ENCODE data around the gene FRS3. TPM values are rescaled to one million over a fixed set of nuclear protein-coding genes. Genes with fewer than 3 reads are reported as not detected.

FRS3 gene
- total and polyA plus RNA-seq, 2 of the 8 experiments (the other 6 are each of a cell fraction or from before 2014, with no cell fraction given) = 3.4 to 4.4 TPM

GRCh38 chr6:41826343-41827022 lies 46.8 kb upstream of the FRS3 start:
- Histone ChIP-seq H3K79me1 (ENCODE audit: low read depth, low read length) (no peaks in the 10 kb centered on the region), H2BK120ac (replicated peaks; ENCODE audit: low read depth, low read length) (no peak overlapping the region), H2BK20ac (ENCODE audit: low read length) (no peak overlapping the region), H3K9me3 (ENCODE audit: insufficient read depth in 2 of 2, low read depth in 1 of 2, low read length in 1 of 2) (no peaks in the 10 kb centered on the region), H3K4me3 (ENCODE audit: extremely low read depth in 1 of 4, insufficient read depth in 2 of 4, low read depth in 3 of 4, low read length in 4 of 4) (no peak overlapping the region), H2AK5ac (ENCODE audit: low read depth, low read length) (no peak overlapping the region), H2BK15ac (ENCODE audit: low read length) (no peak overlapping the region), H3K23ac (ENCODE audit: insufficient read length) (no peak overlapping the region), H3K27me3 (replicated peaks in 1 of 4; ENCODE audit: control insufficient read depth in 3 of 4, extremely low read depth in 1 of 4, insufficient read depth in 3 of 4, low read length in 3 of 4) (no peaks in the 10 kb centered on the region), H3K4me1 (replicated peaks in 1 of 4; ENCODE audit: control insufficient read depth in 3 of 4, insufficient read depth in 4 of 4, low read length in 3 of 4) (no peaks in the 10 kb centered on the region), H2AFZ (ENCODE audit: low read length) (no peak overlapping the region), H4K8ac (ENCODE audit: extremely low read depth, insufficient read depth, low read length) (no peak overlapping the region), H3K56ac (replicated peaks; ENCODE audit: insufficient read length, low read depth, low read length) (no peak overlapping the region), H3K27ac (ENCODE audit: low read depth, low read length) (no peak overlapping the region), H3K9ac (replicated peaks in 1 of 4; ENCODE audit: extremely low read depth in 1 of 4, low read depth in 3 of 4, low read length in 3 of 4) (no peak overlapping the region), H3K23me2 (ENCODE audit: low read depth, low read length) (no peaks in the 10 kb centered on the region), H4K20me1 (replicated peaks in 1 of 2; ENCODE audit: control insufficient read depth in 1 of 2, insufficient read depth in 2 of 2, low read length in 2 of 2) (no peaks in the 10 kb centered on the region), H3K18ac (ENCODE audit: extremely low read depth, low read length) (no peak overlapping the region), H3K14ac (ENCODE audit: insufficient read length) (no peak overlapping the region), H2BK12ac (ENCODE audit: low read depth, low read length) (no peak overlapping the region), H2BK5ac (ENCODE audit: low read depth, low read length) (no peak overlapping the region), H3K36me3 (ENCODE audit: control insufficient read depth in 2 of 4, insufficient read depth in 4 of 4, low read length in 3 of 4) (no peaks in the 10 kb centered on the region), H3K79me2 (ENCODE audit: control insufficient read depth in 1 of 2, insufficient read depth in 2 of 2, low read length in 2 of 2) (no peaks in the 10 kb centered on the region), H4K5ac (ENCODE audit: insufficient read length, low read depth, low read length) (no peak overlapping the region), H4K91ac (replicated peaks; ENCODE audit: insufficient read length, low read length) (no peak overlapping the region), H3K4me2 (ENCODE audit: insufficient read depth in 1 of 2, low read depth in 2 of 2, low read length in 2 of 2) (no peak overlapping the region), H3K4ac (replicated peaks; ENCODE audit: insufficient read length, low read depth, low read length) (no peak overlapping the region)
- no peak for DNase-seq (ENCODE audit: low read depth in 1 of 2, low spot score in 2 of 2)
- ChIA-PET POLR2A (ENCODE audit: partially characterized antibody) (interaction anchor here (1.5 kb wide), 1 partner anchor 225 kb away, joined by 3 read pairs; no protein-coding TSS in a partner anchor), CTCF (ENCODE audit: partially characterized antibody) (interaction anchor here (0.6 to 2.1 kb wide), 3 partner anchors 94 to 218 kb away, joined by 3 to 8 read pairs (median 4); partner anchors contain the start of genes BYSL and MED20)
- no peak for FAIRE-seq
- WGBS, 2 experiments (ENCODE audit: extremely low coverage in 1 of 2, insufficient coverage in 1 of 2, insufficient read length in 1 of 2, insufficient replicate concordance in 2 of 2, low coverage in 1 of 2, low lambda C conversion rate in 2 of 2, missing lambda C conversion rate in 1 of 2) = 80% methylated on average over 2 of the region's 2 CpGs; no CpG with 5 or more reads in 1 of the 2 experiments
- TF ChIP-seq RXRA (IDR thresholded peaks at IDR 0.05; ENCODE audit: insufficient read depth, low read depth, low read length) (no peak), GABPA (IDR thresholded peaks at IDR 0.05; ENCODE audit: borderline replicate concordance, insufficient read depth, low read length) (no peak), POU5F1 (IDR thresholded peaks at IDR 0.05; ENCODE audit: low read depth, low read length) (no peak), HDAC2 (IDR thresholded peaks at IDR 0.05; ENCODE audit: borderline replicate concordance in 1 of 2, low read depth in 2 of 2, low read length in 2 of 2) (no peak), EP300 (IDR thresholded peaks at IDR 0.05; ENCODE audit: borderline replicate concordance in 1 of 2, low read depth in 2 of 2, low read length in 2 of 2) (no peak), SIX5 (IDR thresholded peaks at IDR 0.05; ENCODE audit: low read depth, low read length) (no peak), POLR2AphosphoS5 (IDR thresholded peaks at IDR 0.05; ENCODE audit: low read depth, low read length) (no peak), SP1 (IDR thresholded peaks at IDR 0.05; ENCODE audit: low read depth, low read length) (no peak), SIRT6 (IDR thresholded peaks at IDR 0.05; ENCODE audit: low read length) (no peak), KDM4A (IDR thresholded peaks at IDR 0.05; ENCODE audit: low read depth, low read length, severe bottlenecking) (no peak), TCF12 (IDR thresholded peaks at IDR 0.05; ENCODE audit: low read depth, low read length) (no peak), KDM1A (IDR thresholded peaks at IDR 0.05; ENCODE audit: borderline replicate concordance, low read length) (no peak), BRCA1 (IDR thresholded peaks at IDR 0.05; ENCODE audit: low read depth, low read length) (no peak), TEAD4 (IDR thresholded peaks at IDR 0.05; ENCODE audit: low read depth, low read length) (no peak)
